GM21423 (cell line): Measurements from ENCODE around the gene RGS5.

ENCODE experiments used
- ATAC-seq: cut with Tn5 transposase; IDR thresholded peaks from one replicate; pipeline ENCODE4 v1.9.1; 2021; ENCODE audit warnings: mild to moderate bottlenecking, moderate library complexity; ENCODE audit not compliant: unreplicated experiment

Gene RGS5

GRCh38 chr1:163186862-163187261 is 15.9 kb downstream of the RGS5 start:
- ATAC-seq = no peak

DNA sequence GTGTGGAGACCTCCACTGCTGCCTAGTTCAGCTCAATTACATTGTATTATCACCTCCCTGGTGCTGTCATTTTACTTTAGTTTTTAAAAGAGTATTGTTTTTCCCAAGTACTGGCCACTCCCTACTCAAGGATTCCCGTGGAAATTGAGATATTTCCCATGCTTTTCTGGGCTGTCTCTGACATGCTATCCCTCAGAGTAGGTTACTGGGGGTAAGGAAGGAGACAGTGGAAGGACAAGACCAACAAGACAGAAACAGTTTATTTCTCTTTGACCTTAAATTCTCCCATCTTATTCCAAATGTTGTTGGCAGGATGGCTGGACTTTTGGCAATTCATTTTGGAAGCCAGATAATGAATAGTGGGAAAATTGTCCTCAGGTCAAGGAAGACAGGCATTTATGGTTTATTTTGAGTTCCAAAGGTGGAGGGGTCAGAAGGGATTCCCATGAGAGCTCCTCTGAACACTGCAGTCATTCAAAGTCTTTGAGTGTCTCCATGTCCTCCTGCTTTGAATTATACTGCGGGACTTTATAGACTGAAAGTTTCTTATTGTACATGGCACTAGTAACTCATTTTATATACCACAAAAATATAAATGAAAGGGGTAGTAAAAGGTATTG is 20.3 kb downstream of the RGS5 start:
- ATAC-seq = no peak

DNA sequence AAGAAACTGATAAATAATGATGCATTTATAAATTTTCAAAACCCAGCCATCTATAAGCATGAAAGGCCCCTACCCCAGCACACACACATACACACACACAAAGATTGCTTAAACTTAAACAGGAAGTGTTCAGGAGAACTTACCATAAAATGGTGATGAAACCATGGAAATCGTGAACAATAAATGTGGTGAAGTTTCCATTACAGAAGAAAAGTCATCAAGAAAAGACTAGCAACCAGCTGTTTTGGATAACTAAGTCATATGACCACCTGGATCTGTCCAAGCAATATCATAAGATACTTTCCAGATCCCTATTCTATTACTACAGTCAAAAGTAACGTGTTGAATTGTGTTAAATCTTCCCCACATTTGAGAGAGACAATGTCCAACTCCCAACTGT is 24.1 kb downstream of the RGS5 start:
- ATAC-seq = no peak

- ATAC-seq = no peak
Measured at GRCh38 chr1:163176797-163177196, 25.9 kb downstream of the RGS5 start.

GRCh38 chr1:163174524-163175437 is 27.9 kb downstream of the RGS5 start:
- ATAC-seq = no peak

GRCh38 chr1:163173121-163173520 is 29.6 kb downstream of the RGS5 start:
- ATAC-seq = no peak

- no peak for ATAC-seq
Measured at GRCh38 chr1:163172596-163172995, 30.1 kb downstream of the RGS5 start.

- no peak for ATAC-seq
Measured at GRCh38 chr1:163171826-163172225, 30.9 kb downstream of the RGS5 start.

DNA sequence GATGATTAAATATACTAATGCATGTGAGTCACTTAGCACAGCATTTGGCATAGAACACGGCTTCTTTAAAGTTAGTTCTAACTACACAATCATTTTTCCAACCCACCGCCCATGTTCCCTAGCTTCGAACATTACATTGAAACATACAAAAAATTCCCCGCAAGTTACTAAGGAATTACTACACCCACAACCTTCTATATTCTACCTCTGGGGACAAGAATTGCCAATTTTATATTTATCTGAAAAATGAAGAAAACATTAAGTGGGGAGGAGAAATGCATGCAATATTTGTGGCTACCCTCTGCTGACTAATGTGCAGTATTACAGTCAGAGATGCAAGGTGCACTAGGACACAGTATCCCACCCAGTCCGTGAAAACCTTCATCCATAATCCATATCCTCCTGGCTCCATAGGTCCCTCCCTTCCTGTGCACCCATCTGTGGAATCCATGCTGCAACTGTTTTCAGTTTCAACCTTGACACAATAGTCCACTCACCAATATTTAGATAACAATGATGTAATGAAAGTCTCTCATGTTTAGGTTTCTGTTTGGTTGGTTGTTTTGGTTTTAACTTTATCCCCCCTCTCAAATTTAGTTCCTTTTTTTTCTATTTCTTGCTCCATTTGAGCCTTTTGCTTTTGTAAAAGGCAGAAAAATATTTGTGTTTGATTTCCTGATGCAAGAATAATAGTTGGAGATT is 31.6 kb downstream of the RGS5 start:
- no peak for ATAC-seq

- no peak for ATAC-seq
Measured at GRCh38 chr1:163170331-163170730, 32.4 kb downstream of the RGS5 start.

GRCh38 chr1:163169553-163169952 is 33.2 kb downstream of the RGS5 start:
- ATAC-seq = no peak

- no peak for ATAC-seq
Measured at GRCh38 chr1:163168053-163168452, 34.7 kb downstream of the RGS5 start.

DNA sequence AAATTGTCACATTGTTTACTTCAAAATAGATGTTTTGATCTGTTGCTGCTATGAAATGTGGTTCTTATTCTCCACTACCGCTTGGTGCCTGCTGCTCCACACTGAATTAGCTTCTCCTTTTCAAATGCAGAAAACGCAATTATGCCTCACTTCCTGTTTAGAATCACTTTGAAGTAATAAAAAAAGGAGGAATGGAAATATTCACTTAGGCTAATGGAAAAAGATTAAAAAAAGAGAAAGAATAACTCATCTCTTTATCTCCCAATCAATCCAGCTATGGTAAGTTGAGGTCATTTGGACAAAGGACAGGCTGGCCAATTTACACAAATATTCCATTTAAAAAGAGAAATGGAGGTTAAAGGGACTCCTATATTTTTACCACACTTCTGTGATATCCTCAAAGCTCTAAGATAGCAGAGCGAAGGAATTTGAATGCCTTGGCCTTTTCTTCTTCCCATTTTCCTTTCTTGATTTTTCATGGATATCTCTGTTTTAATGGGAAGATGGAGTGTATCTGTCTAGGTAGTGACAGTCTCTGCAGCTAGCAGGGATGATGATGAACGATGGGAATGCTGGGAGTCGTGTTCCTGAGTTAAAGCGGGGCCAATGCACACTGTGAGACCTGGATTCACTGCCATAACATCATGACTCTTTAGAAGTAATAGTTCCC is 35.7 kb downstream of the RGS5 start:
- ATAC-seq = no peak

DNA sequence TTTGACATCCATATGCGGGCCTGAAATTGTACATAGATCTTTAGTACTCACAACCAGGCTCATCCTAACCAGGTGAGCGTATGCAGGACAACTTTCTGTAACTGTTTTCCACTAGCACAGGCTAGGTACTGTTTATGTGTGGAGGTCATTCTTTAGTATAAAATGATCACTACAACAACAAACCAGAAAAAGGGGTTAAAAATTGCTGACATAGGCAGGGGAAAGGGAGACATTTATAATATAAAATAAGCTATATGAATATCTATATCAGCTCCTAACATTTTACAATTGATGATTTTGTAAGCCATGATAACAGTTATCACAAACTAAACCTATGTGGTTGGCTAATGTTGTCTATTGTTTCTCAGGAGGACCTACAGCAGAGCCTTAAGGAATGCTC is 37.6 kb downstream of the RGS5 start:
- ATAC-seq = no peak

GRCh38 chr1:163163881-163164582 is 38.7 kb downstream of the RGS5 start:
- no peak for ATAC-seq

DNA sequence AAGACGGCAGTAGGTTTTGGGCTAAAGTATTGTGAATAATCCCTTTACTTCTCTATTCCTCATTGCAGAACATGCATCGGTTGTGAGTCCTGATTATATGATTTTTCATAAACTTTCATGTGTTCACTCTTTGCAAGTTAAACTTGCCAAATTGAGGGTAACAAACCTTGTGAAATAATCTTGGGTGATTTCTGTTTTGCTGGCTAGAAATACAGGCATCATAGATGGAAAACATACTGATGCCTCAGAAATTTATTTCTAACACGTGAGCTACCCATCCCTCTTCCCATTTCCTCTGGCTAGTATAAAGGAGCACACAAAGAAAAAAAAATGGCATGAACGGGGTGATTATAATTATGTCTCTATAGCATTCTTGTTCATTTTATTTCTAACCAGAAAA is 39.6 kb downstream of the RGS5 start:
- ATAC-seq = no peak

- no peak for ATAC-seq
Measured at GRCh38 chr1:163162381-163162914, 40.3 kb downstream of the RGS5 start.

DNA sequence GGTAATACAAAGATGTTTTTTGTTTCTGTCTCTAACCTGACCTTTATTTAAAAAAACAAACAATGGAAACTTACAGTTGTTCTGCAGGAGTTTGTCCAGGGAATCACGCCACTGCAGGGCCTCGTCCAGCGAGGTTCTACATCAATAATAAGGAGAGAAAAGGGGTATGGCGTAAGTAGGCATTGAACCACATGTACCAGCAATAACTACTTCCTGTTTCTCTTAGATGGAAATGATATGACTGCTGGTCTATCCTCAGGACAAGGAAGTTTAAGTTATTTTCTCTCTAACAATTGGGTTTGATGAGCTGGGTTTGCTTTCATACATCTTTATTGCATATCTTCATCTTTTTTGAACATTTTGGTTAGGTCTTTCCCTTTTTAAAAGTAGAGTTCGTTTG is 40.9 kb downstream of the RGS5 start:
- ATAC-seq = no peak

- no peak for ATAC-seq
Measured at GRCh38 chr1:163161337-163161736, 41.4 kb downstream of the RGS5 start.

DNA sequence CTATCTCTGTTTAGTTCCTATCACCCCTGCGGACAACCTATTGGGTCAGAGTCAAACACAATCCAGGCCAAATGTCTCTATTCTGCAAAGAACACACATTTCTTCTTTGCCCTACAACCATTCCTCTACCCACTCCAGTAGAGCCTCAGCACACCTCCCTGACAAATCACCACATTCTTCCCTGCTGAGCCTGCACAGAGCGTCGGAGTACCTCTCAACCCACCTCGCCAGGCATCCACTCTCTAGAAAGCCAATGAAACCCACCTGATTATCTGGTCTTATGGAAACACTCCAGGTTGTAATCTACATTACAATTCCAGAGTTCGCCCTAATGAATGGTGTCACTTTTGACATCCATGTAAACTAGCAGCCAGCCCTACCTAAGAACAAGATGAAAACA is 47.1 kb downstream of the RGS5 start:
- ATAC-seq = no peak
